ENCODE results near the gene ARFGAP2.

Gene ARFGAP2

DNA sequence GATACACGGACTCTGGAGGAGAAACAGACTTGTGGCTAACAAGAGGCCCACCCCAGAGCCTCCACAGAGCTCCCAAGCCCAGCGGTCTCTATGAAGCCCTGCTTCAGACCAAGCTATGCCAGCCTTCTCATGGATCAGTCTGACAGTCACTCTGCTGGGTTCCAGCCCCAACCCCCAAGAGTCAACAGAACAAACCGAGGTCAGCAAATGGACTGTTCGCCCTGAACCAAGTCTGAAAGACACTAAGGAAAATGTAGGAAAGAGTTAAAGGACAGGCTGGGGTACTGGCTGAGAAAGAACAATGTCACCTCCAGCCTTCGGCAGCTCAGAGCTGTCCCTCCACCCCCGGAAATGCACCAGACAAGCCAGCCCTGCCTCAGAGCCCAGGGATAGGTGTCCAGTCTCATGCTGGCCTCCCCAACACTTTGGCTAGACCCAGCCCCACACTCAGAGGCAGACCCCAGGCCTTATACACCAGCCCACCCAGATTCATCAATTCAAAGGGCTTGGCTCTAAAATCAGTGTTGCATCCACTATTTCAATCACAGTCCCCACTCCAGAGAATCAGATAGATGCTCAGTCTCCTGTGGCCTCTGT is 3.8 kb downstream of the ARFGAP2 start:
- in situ Hi-C loops (cut with MboI; ENCODE audit: low sequenced_read_pairs), result no loop called here

DNA sequence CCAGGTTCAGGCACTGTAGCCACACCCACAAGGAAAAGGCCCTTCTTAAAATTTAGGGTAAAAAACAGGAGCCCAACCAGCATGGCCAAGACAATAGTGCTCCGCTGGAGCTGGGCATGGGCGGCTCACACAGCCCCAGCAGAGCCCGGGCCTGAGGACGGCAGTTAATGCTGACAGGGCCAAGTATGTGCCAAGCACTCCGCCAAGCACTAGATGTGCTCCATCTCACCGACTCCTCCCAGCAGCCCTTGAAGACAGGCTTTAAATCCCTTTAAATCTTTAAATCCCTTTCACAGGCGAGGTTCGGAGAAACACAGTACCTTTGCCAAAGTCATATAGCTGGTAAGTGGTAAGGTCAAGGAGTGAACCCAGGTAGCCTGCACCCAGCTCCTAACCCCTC is 4.8 kb downstream of the ARFGAP2 start:
- in situ Hi-C loops (cut with MboI; ENCODE audit: low sequenced_read_pairs), result no loop called here

DNA sequence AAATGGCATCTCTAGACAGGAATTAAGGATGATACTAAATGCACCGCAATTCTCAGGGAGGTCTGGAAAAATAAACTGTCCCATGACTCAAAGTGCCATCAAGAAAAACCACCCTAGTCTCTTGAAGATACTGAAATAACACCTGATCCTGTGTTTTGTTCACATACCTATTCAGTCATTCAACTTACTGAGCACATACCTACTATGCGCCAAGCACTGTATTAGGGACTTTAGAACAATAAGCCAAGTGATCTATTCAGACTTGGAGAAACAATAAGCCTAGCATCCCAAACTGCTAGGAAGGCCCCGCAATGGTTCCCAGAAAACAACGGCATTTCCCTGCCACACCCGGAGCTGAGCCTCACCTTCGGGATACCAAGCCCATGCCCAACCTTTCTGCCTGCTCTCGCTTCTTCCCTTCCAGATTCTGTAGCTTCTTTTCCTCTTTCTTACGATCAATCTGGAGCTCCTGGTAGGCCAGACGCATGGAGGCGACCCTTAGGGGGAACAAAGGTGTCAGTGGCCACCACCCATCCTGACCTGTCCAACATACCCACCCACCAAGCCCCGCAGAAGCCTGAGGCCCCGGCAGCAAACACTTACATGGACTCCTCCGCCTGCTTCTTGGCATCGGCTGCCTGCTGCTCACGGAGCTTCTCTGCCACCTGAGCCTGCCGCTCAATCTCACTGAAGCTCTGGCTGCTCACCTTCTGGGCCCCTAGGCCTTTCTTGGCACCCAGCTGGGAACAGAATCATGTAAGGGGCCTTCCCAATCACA is 5.4 kb downstream of the ARFGAP2 start:
- in situ Hi-C loops (cut with MboI; ENCODE audit: low sequenced_read_pairs), result no loop called here

DNA sequence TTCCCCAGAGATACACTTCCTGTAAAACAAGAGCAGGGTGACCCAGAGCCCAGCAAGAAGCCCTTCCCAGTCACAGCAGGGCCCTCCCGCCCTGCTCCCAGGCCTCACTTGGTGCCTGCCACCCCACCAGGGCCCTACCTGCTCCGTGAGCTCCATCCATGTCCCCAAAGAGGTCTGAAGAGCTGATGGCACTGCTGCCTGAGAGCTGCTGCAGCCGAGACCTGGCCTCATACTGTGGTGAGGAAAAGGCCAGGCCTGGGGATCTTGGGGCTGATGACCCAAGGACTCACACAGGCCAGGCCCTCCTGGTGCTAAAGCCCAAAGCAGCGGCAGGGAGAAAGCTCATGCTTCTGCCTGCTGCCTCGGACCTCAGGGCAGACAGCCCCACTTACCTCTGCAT is 10.3 kb downstream of the ARFGAP2 start:
- in situ Hi-C loops (cut with MboI; ENCODE audit: low sequenced_read_pairs), result no loop called here

DNA sequence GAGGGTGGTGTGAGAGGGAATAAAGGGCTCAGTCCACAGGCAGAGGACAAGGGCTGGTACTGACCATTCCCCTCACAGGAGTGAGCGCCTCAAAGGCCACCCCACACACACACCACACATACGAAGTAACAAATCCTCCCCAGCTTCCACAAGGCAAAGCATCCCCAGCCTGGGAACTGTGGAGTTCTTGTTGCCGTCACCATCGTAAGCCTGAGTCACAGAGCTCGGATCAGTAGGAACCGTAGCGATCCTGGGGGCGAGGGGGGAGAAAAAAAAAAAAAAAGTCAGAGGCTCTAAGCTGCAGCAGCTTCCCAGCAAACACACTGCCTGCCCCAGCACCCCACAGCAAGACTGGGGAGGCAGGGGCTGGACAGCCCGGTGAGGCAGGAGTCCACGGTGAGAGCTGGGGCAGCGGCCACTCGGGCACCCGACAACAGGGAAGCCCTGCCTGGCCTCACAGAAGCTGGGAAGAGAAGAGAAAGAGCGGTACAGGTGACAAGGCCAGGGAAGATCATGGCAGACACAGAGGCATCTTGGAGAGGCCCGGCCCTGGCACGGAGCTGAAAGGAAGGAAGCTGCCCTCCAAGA is 11.3 kb downstream of the ARFGAP2 start:
- in situ Hi-C loops (cut with MboI; ENCODE audit: low sequenced_read_pairs), result no loop called here

DNA sequence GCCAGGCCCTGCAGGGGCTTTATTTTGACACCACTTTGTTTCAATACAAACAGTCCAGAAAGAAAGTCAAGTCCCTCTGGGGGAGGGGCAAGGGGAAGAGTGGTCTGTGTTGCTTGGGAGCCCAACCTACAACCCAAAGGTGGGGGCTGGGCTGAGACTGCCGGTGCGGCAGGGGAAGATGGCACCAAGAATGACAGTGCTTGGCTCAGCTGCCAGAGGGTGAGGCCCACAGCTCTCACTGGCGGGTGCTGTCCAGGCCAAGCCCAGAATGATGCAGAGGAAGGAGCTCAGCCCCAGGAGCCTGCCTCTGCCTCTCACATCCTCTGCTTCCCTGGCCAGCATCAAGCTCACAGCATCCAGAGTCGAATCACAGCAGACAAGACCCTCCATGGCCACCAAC is 12.4 kb downstream of the ARFGAP2 start:
- in situ Hi-C loops (cut with MboI; ENCODE audit: low sequenced_read_pairs), result no loop called here

DNA sequence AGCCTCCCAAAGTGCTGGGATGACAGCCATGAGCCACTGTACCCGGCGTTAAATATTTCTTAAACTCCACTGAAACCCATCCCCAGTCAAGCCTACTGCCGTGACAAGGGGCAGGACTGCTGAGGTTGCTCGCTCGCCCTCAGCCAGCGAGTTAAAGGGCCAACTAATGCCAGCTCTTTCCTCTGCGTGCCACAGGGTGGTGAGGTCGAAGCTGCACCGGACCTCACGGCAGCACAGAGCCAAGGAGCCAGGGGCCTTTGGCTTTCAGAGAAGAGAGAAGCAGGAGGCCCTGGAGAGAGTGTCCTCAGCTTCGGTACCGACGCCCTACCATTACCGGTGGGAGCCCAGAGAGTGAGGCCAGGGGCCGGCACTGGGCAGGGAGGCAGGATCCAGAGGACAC is 12.8 kb downstream of the ARFGAP2 start:
- in situ Hi-C loops (cut with MboI; ENCODE audit: low sequenced_read_pairs), result no loop called here

DNA sequence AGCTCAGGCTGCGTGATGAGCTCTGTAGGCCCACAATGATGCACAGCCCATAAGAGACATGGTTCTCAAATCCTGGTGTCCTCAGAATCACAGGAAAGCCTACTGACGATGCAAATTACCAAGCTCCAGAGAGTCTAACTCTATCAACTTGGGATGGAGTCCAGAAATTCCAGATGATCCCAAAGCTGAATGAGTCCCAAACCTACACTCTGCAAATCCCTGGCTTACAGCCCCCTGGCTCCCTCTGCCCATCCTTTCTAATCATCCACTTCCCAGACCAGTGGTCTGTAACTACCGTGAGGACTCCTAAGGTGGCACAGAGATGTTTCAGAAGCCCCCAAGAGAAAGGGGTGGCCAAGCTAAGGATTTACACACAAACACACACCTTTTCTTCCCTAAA is 13.5 kb downstream of the ARFGAP2 start:
- in situ Hi-C loops (cut with MboI; ENCODE audit: low sequenced_read_pairs), result no loop called here

DNA sequence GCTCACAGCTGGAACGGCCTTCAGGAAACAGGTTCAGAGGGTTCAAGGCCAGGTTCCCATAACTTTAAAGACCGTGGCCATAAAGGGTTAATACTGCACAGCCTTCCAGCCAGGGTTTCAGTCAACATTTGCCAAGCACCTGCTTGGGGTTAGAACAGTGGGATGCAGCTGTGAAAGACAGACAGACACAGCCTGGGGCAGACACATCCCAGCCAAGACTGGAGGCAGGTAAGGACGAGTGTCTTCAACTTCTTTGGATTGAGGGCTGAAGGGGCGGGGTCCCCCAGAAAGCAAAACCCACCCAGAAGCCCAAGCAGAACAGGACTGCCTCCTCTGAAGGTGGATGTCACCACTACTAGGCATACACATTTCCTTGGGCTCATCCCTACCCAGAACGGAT is 14.3 kb downstream of the ARFGAP2 start:
- in situ Hi-C loops (cut with MboI; ENCODE audit: low sequenced_read_pairs), result no loop called here

DNA sequence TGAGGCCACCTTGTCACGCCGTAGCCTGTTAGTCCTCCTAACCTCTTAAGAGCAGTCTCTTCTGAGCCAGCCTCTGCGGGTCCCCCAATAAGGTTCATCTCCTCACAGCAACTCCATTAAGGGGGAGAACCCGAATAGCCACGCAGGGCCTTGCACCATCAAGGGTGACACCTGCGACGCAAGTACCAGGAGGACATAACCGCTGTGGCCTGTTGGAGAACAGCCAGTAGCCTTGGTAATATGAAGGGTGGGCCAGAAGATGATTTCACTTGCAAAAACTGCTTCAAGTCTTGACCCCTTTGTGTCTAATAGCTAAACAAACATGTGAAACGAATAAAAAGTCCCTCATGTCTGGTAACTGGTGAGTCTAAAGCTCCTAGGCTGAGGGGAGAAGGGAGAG is 14.8 kb downstream of the ARFGAP2 start:
- in situ Hi-C loops (cut with MboI; ENCODE audit: low sequenced_read_pairs), result no loop called here

DNA sequence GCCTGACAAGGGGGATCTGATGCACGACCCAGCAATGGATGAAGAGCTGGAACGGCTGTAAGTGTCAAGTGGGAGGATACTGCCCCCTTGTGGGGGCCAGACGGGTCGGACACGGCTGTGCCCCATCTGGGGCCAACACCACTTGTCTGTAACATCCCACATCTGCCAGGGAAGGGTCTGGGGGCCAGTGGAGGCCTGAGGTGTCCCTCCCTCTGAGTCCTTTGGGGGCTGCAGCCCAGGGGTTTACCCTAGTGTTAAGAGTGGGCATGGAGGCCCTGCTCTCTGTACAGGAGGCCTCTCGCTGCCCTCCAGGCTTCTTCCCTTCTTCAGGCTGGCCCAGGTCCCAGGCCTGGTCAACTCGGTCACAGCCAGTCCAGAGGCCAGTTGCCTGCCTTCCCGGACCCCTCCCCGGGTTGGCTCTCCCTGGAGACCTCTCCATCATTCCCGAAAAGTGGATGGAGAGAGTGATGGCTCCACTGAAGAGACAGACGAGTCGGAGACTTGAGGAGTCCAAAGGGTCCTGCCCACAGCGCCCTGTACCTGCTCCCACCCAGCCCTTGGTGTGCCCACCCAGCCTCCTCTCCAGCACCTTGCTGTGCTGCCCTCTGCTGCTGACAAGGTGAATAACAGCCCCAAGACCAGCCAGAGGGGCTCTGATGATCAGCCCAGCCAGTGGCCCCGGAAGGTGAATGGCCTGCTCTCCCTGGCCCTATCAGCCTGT is 15.4 kb downstream of the ARFGAP2 start:
- in situ Hi-C loops (cut with MboI; ENCODE audit: low sequenced_read_pairs), result no loop called here

DNA sequence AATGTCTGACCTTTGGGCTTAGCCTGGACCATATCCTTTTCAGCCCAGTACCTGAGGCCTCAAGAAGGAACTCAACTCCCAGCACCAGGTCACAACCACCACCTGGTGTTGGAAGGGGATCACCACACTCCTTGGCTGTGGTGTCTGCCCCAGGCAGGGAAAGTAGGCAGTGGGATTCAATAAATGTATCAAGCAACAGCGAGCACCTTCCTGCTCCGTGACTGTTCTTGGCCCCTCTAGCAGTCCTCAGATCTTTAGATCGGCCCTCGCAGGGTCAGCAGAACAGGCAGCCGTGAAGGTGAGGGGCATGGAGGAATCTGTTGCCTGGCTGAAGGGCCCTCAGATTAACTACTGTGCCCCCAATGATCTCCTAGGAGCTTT is 15.9 kb downstream of the ARFGAP2 start:
- in situ Hi-C loops (cut with MboI; ENCODE audit: low sequenced_read_pairs), result no loop called here

DNA sequence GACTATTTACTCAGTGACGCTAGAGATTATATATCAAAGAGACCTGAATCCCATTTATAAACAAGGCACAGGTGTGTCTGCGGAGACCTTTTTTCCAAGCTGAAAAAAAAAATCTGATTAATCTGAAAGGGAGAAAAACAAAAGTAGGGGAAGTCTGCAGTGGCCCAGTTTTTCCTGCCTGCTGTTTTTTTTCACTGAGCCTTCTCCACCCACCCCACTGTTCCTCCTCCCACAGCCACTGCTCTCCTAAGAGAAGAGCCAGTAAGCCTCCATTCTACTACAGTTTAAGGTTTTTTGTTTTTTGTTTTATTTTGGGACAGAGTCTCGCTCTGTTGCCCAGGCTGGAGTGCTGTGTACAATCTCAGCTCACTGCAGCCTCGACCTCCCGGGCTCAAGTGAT is 18.4 kb downstream of the ARFGAP2 start:
- in situ Hi-C loops (cut with MboI; ENCODE audit: low sequenced_read_pairs), result loop anchor here (10.0 kb wide), 2 partner anchors 243 to 273 kb away; partner anchors contain the start of gene LRP4

DNA sequence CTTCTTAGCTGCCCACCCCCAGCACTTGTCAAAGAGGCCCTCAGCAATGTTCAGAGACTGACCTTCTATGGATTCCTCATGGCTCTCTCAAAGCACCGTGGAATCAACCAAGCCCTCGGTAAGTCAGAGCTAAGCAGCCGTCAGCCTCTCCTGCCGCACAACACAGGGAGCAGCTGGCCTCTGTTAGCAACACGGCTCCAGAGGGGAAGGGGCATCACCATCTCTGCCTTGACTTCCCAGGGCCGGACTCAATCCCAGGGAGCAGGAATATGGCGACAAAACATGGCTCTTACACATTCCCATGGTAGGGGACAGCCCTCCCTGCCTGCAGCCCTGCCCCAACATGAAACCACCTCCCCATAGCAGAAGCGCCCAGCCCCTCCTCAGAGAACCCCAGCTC is 18.9 kb downstream of the ARFGAP2 start:
- in situ Hi-C loops (cut with MboI; ENCODE audit: low sequenced_read_pairs), result loop anchor here (10.0 kb wide), 2 partner anchors 243 to 273 kb away; partner anchors contain the start of gene LRP4

DNA sequence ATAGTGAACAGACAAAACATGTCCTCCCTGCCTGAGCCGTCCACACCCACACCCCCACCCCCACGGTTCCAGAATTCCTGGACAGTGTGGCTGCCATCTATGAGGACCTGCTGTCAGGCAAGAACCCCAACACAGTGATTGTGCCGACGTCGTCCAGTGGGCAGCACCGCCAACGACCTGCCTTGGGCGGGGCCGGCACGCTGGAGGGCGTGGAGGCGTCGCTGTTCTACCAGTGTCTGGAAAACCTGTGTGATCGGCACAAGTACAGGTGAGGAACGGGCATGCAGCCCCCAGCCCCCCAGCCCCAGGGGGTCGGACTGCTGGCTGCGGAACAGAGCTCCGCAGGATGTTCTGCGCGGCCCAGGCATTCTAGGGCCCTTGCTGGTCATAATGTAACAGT is 19.7 kb downstream of the ARFGAP2 start:
- in situ Hi-C loops (cut with MboI; ENCODE audit: low sequenced_read_pairs), result loop anchor here (10.0 kb wide), 2 partner anchors 242 to 272 kb away; partner anchors contain the start of gene LRP4

DNA sequence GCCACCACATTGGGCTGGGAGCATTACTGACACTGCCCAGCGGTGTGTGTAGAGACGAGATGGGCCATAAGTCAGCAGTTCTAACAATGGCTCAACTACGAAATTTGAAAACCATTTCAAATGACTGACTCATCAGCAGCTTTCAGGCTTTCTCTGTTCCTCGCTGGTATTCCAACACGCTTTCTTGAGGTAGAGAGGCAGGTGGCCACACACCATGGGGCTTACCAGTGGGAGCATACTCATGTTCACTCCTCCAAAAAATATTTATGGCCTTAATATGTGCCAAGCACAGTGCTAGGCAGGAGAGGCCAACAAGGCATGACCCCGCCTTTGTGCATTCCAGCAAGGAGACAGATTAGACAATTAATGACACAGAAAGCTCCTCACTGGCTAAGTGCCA is 20.3 kb downstream of the ARFGAP2 start:
- in situ Hi-C loops (cut with MboI; ENCODE audit: low sequenced_read_pairs), result loop anchor here (10.0 kb wide), 2 partner anchors 242 to 272 kb away; partner anchors contain the start of gene LRP4

DNA sequence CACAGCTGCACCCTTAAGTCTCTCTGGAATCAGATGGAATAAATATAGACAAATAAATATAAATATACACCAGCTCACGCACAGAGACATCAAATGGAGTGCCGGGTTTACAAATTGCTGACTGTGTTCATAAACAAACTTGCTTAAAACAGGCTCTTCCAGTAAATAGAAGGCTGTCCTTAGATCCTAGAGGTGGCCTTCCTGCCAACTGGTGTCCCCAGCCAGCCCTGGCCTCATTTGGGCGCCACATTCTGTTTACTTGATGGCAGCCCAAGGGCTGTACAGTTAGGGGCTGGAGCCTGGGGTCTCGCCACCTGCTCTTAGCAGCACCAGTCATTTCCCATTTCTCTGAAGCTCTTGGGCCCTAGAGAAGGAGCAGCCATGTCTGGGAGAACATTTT is 20.8 kb downstream of the ARFGAP2 start:
- in situ Hi-C loops (cut with MboI; ENCODE audit: low sequenced_read_pairs), result loop anchor here (10.0 kb wide), 2 partner anchors 241 to 271 kb away; partner anchors contain the start of gene LRP4

DNA sequence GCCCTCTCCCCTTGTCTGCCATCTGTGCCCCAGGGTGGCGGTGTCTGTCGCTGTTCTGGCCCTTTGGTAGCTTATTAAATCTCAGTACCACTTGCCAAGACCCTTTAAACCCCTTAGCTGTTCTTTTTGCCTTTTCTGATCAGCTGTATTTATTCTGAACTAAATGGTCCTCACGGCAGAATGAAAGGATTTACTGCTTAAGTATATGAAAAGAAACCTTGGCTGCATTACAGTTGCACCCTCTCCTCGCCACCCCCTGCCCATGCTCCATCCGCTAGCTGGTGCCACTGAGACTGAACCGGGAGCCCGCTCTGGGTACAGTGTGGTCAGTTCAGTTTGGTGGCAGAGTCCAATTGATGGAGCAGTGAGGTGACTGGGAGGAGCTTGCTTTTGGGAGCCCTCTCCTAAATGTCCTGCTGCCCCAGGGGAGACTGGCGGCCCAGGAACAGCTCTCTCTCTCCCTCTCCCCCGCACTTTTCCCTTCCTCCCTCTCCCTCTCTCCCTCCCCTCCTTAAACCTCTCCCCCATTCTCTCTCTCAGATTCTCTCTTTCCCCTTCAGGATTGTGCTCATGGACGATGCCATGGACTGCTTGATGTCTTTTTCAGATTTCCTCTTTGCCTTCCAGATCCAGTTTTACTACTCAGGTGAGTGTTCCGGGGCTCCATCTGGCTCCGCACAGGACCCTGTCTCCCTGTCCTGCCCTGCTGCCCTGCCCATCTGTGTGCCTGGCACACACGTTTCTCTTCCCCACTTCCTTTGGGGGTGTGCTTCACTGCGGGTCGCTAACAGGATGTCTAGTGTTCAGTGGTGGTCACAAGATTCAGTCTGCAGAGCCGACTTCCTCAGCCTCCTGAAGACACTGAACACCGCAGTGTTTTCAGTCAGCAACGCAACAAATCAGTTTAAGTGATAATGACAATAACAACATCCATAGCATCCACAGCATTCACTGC is 21.8 kb downstream of the ARFGAP2 start:
- in situ Hi-C loops (cut with MboI; ENCODE audit: low sequenced_read_pairs), result loop anchor here (10.0 kb wide), 2 partner anchors 240 to 270 kb away; partner anchors contain the start of gene LRP4

DNA sequence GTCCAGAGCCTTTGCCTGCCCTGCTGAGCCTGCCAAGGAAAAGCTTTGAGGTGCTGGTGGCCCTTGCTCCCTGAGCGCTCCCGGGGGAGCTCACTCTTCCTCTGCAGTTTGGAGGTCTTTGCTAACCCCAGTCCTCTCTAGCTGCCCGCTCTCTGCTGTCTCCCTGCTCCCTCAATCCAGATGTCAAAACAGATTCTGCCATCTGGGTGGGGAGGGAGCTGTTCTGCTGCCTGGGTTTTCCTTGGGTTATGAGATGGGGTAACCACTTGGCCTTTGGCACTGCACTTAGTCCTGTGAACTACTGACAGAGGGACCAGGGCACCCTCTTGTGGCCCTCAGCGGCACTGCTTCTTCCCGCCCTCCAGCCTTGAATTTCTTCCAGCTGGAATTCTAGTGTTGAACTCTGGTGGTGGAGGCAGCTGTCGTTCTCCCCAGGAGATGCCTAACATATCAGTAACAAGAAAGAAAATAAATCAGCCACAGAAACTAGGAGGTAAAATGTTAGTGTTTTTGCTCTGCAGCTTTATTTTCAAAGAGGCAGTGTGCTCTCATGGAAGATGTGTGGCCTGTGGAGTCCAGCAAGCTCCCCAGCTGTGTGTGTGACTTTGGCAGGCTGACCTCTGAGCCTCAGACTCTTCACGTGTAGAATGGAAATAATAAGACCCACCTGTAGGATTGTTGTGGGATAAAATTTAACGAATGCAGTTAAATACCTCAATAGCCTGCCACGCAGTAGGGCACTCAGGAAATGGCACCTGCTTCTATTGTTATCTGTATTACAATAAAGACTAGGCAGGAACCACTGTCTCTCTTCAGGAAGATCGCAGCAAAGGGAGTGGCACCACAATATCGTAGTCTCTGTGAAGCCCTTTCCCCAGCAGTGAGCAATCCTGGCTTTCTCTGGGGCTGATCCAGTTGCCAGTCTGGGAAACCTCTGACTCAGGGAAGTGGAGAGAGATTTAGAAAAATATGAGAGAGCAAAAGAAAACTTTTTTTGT is 23.4 kb downstream of the ARFGAP2 start:
- in situ Hi-C loops (cut with MboI; ENCODE audit: low sequenced_read_pairs), result loop anchor here (10.0 kb wide), 2 partner anchors 238 to 268 kb away; partner anchors contain the start of gene LRP4
